NCI-H128 (cell line): ENCODE data around the gene KPNA4.
"Not testable (repeated sequence)": the region's sequence is repeated elsewhere in the genome, so short reads cannot be mapped to it uniquely, and the experiment has no call there.

Source experiments
- DNase-seq: peaks from one replicate; lab custom pipeline; 2025; ENCODE audit not compliant: unreplicated experiment; lab: John Stamatoyannopoulos, UW

The KPNA4 gene

DNA sequence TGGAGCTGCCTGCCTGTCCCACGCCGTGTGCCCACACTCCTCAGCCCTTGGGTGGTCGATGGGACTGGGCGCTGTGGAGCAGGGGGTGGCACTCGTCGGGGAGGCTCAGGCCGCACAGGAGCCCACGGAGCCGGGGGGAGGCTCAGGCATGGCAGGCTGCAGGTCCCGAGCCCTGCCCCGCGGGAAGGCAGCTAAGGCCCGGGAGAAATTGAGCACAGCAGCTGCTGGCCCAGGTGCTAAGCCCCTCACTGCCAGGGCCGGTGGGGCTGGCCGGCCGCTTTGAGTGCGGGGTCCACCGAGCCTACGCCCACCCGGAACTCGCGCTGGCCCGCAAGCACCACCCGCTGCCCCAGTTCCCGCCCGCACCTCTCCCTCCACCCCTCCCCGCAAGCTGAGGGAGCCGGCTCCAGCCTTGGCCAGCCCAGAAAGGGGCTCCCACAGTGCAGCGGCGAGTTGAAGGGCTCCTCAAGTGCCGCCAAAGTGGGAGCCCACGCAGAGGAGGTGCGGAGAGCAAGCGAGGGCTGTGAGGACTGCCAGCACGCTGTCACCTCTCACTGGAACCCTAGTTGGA lies 8.7 kb upstream of the KPNA4 start:
- DNase-seq = not testable (repeated sequence)

DNA sequence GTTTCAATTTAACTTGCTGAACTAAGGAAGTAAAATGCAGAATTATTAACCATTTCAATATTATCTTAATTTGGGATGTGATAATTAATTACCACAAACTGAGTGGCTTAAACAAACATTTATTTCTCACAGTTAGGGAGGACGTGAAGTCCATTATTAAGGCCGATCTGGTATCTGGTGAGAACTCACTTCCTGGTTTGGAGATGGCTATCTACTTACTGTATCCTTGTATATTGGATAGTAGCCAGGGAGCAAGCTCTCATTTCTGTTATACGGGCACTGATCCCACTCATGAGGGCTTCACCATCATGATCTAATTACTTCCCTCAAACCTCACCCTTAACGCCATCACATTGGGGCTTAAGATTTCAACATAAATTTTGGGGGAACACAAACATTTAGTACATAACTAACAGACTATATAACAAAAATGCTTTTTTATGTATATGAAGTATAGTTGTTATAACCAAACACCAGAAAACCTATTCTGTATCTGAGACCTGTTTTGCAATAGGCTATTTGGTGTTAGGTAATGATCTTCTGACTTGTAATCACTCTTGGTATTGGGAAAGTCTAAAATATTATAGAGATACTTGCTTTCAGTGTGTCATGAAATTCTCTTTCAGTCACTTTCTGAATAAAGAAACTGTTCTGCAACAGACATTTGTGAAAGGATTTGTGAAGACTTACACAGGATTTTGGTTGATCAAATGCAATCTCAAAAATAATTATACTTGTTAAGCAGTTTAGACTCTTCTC lies 4.7 kb upstream of the KPNA4 start:
- no peak for DNase-seq

DNA sequence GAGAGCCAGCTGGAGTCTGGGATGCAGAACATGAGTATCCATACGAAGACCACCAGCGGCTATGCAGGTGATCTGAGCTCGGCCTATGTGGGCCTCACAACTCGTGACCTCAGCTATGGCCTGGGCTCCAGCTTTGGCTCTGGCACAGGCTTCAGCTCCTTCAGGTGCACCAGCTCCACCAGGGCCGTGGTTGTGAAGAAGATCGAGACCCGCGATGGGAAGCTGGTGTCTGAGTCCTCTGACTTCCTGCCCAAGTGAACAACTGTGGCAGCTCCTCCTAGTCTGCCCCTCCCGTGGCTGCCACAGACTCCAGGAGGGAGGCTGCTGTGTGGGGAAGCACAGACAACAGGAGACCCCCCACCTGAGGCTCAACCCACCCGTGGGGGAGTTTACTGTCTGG lies 3.6 kb upstream of the KPNA4 start:
- DNase-seq = no peak

DNA sequence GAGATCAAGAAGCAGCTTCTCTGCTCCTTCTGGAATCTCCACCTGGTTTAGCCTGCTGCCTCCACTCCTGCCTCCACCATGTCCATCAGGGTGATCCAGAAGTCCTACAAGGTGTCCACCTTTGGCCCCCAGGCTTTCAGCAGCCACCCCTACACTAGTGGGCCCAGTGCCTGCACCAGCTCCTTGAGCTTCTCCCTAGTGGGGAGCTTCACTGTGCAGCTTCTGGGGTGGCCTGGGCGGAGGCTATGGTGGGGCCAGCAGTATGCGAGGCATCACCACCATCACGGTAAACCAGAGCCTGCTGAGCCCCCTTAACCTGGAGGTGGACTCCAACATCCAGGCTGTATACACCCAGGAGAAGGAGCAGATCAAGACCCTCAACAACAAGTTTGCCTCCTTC lies 2.4 kb upstream of the KPNA4 start:
- no peak for DNase-seq

DNA sequence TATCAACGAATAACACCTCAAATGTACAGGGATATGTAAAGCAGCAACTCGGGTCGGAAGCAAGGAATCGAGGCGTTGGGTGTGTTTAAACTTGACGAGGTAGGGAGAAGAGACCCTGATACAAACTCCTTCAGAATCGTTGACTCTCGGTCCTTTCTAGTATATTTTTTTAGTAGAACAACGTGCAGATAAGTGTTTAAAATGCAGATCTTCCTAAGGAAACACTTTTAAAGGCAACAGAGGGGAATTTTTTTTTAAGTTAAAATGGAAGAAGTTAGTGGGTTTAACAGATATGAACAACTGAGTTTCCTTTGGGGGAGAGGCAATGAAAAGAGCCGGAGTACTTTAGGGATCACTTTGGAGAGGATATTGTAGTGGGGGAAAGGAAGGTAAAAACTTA lies 1.1 kb upstream of the KPNA4 start:
- DNase-seq = no peak

DNA sequence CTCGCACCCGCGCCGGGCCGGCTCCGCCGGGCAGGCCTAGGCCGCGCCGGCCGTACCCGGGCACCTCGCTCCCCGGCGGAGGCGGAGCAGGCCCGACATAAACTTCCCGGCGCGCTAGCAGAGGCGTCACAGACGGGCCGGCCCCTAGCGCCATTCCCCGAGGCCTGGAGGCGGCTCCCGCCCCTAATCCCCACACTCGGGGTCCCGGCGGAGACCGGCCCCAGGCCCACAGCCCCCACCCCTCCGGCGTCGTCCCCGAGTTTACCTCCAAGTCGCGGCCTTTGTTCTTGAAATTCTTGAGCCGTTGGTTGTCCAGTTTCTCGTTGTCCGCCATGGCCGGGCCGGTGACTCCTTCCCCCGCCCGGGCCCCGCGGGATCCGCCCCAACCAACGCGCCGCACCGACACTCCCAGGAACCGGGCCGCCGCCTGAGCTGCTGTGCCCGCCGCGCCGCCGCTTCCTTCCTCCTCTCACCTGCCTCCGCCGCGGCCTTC lies 376 bp downstream of the KPNA4 start:
- no peak for DNase-seq

DNA sequence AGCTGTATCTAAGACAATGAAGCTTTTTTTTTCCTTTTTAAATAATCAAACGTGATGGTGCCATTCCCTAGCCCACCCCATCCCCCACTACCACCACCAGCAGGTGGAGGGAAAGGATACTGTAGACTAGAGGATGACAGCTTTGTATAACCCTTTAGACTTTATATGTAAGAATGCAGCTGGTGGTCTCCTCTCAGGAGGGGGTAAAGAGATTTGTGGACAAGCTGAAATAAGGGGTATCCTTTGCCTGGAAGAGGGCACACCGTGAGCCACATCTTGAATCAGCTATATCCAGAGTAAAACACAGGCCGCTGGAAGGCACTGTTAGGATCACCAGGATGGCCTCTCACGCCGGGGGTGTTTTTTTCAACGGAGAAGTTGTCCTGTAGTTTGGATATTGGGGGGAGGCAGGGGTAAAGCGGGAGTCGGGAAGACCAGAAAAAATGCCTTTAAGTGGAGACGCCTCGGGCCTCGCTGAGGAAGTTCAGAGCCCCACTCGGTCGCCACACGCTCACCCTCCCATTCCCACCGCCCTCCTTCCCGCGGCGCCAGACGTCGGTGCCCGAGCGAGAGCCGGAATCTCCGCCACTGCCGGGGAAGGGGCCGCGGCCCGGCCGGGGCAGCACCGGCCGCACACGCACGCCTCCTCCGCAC lies 986 bp downstream of the KPNA4 start:
- no peak for DNase-seq

DNA sequence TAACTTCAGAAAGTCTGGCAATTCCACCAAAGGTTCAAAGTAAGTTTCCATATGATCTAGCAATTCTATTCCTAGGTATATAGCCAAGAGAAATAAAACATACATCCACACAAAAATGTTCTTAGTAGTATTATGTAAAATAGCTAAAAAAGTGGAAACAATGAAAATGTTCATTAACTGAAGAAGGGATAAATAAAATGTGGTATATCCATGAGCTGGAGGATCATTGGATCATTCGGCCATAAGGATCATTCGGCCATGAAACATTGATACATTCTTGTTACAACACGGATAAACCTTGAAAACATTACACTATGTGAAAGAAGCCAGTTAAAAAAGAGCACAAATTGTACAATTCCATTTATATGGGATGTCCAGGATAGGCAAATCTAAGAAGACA lies 2.4 kb downstream of the KPNA4 start:
- no peak for DNase-seq

DNA sequence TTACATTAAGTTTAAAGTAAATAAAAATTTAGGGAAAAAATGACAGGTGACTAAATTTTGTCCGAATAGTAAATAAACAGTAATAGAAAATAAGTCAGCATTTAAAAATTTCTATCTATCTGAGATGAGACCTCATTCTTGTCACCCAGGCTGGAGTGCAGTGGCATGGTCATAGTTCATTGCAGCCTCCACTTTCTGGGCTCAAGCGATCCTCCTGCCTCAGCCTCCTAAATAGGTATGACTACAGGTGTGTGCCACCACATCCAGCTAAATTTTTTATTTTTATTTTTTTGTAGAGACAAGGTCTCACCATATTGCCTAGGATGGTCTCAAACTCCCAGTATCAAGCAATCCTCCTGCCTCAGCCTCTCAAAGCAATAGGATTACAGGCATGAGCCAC lies 7.8 kb downstream of the KPNA4 start:
- no peak for DNase-seq

DNA sequence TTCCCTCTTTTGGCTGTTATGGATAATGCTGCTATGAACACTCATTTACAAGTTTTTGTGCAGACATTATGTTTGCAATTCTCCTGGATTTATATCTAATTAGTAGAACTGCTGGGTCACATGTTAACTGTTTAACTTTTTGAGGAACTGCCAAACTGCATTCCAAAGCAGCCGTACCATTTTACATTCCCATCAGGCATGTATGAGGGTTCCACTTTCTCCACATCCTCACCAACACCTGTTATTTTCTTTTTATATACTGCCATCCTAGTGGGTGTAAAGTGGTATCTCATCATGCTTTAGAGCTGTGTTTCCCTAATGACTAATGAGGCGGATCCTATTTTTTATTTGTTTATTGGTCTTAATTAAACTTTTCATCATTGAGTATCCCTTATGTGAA lies 9.2 kb downstream of the KPNA4 start:
- no peak for DNase-seq

DNA sequence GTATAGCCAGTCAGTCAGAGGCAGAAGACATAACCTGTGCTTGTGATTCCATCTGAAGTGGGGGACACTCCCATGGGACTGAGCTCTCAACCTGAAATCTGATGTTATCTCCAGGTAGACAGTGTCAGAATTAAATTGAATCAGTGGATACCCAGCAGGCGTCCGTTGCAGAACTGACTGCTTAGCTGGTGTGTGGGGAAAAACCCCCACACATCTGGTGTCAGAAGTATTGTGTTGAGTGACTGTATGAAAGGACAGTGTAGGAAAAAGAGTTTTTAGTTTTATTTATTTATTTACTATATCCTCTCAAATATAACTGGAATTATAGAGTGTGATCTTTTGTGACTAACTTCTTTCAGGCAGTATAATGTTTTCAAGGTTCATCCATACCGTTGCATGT lies 10.4 kb downstream of the KPNA4 start:
- DNase-seq = no peak

DNA sequence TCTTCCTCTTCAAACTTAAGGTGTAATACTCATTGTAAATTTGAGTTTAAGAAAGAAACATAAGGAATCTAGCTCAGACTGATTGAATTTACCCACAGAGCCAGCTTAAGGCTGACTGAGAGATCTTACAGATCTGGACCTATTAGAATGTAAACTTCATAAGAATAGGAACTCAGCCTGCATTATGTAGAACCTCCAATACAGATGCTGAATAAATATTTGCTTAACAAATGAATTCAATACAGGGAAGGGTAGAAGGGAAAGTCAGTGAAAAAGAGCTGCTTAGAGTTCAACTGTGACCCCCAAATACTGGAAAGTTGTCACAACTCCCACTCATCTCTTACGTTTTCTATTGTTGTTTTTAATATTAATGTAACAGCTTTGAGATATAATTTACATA lies 11.5 kb downstream of the KPNA4 start:
- no peak for DNase-seq

DNA sequence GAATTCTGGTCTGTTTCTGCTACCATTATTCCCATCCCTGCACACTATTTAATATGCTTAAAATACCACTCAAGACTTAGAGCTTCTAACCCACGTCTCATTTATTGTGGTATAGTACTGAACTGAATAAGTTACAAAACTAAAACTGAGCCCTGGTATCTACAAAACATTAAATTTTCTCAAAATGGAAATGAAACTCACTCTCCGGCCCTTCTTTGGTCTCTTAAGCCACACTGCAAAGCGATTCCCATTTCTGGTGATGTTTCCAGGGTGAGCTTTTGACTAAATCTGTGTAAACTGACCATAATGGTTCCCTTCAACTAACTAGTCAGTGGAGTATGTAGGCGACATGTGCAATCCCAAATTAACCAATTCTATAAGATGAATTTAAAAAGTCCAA lies 18.6 kb downstream of the KPNA4 start:
- DNase-seq = no peak

DNA sequence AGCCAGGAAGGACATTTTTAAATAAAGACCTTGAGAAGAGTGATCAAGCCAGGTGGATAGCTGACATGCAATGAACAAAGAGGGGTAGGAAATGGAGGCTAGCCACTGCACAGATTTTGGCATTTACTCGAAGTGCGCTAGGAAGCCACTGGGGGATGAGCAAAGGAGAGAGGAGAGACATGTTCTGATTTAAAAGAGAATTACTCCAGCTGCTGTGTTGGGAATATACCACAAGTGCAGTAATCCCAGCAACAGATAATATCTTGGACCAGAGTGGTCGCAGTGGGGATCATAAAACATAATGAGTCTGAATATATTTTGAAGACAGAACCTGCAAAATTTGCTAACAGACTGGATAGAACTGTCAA lies 19.9 kb downstream of the KPNA4 start:
- DNase-seq = no peak

DNA sequence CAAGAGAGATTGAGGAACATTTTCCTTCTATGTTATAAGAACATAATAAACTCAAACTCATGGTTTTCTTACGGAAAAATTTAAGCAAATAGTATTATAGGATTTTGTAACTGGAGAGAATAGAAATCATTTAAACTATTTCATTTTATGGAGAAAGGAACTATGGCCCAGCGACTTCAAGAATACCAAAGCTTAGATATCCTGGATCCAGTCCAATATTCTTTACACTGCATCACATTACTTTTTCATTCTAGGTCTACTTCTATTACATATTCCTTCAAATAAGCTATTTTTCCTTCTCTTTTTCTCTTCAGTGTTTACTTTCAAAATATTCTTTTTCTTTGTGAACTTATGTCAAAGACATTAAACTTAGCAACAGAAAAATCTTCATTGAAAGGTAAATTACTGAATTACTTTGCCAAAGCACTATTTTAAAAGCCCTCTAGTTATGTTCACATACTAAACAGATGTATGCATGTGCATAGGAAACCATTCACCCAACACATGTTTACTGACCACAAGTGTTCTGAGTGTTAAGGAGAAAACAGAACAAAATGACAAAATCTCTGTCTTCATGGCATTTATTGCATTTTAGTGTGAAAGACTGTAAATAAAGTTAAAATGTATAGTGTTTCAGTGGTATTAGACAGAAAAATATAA lies 20.4 kb downstream of the KPNA4 start:
- DNase-seq = no peak

DNA sequence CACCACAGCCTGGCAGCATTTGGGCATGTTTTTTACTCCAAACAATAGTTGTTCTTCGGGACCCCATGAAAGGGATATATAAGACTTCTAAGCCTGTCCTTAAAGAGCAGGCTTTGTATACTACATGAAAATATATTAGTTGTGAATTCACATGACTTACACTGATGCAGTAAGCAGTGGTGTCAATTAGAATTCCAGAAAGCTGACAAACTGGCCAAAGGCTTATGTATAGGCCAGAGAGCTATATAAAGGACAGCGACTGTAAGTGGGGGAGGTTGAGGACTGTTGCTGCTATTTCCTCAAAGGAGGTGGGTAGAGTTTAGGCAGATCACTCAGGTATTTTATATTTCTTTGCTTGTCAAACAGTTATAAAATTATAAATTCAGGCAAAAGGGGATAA lies 24.8 kb downstream of the KPNA4 start:
- DNase-seq = no peak

DNA sequence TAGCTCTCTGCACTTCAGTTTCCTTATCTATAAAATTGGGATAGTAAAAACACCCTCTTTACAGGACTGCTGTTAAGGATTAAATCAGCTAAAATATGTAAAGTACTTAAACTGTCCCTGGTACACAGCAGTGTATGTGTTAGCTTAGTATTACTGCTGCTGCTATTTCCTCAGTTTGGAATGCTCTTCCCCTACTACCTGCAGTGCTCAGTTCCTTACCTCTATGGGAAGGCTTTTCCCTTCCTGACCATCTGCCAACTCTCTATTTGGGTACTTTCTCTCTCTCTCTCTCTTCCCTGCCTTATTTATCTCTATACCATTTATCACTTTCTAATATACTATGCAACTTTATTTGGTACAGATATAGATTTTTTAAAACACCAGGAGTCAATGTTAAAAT lies 26.5 kb downstream of the KPNA4 start:
- DNase-seq = no peak

DNA sequence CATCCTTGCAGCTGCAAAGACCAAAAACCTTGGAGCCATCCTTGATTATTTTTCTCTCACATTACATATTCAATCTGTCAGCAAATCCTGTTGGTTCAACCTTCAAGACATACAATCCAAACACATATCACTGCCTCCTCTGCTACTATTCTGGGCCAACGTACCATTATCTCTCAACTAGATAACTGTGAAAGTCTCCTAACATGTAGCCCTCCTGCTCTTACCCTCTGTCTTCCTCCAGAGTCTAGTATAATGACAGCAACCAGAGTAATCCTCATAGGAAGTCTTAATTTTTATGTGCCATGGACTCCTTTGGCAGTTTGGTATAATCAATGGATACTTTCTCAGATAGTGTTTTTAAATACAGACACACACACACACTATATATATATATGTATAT lies 27.6 kb downstream of the KPNA4 start:
- DNase-seq = no peak

DNA sequence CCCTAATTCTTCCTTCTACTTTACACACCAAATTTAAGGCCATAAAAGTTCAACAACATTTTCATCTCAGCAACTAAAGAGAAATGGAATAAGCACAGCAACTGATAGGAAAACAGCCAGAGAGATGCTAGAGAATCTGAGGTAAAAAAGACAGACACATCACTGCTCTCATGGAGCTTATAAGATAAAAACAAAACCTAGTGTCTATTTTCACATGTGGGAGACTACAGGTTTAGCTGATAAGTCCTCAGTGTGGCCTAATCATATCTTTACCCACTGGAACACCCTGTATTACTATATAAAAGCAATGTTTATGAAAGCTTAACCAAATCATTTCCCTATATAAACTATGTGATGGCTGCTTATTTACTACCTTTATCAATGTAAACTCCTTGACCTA lies 33.0 kb downstream of the KPNA4 start:
- DNase-seq = no peak

DNA sequence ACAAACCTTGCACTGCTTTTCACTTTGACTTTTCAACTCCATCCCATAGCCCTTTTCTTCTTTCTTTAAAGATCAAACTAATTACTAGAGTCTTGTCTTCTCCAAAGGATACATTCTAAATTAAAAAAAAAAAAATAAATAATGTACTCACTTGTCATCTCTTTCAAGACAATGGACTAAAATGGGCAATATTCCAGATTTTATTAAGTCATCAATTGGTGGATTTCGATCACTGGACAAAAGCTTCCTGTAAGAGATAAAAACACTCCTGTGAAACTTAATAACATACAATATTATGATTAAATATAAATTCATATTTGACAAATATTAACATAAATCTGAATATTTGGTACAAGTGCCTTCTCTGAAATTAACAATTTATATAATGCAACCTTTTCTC lies 34.1 kb downstream of the KPNA4 start:
- no peak for DNase-seq

DNA sequence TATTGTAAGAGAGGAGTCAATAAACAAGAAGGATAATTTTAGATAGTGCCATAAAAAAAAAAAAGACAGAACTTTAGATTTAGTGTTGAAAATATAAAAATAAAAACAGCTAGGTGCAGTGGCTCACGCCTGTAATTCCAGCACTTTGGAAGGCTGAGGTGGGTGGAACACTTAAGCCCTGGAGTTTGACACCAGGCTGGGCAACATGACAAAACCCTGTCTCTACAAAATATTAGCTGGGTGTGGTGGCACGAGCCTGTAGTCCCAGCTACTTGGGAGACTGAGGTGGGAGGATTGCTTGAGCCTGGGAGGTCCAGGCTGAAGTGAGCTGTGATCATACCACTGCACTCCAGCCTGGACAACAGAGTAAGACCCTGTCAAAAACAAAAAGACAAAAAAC lies 49.0 kb downstream of the KPNA4 start:
- DNase-seq = not testable (repeated sequence)

DNA sequence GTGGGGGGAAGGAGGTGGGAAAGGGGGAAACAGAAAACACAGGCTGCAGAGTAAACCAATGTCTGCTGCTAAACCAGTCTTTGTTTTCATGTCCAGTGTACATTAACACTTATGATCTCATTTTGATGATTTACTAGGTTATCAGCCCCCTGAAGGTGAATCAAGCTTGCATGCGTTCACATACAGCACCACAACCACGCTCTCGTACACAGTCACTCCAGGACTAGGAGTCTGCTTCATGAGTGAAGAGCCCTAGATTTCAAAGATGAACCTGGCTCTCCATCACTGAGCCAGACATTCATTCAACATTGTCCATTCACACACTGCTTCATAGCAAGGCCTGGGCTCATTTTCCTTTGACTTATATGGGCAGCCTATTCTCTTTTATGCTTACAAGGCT lies 64.0 kb downstream of the KPNA4 start:
- DNase-seq = no peak
